NCI-H524 treated with DMSO at 0.1 percent for 48 hours (cell line): Measurements from ENCODE around the gene ZNF362.
"Not testable (repeated sequence)": the region's sequence is repeated elsewhere in the genome, so short reads cannot be mapped to it uniquely, and the experiment has no call there.

Experiments used
- DNase-seq: peaks from one replicate; lab custom pipeline; 2025; lab: John Stamatoyannopoulos, UW

Gene ZNF362

DNA sequence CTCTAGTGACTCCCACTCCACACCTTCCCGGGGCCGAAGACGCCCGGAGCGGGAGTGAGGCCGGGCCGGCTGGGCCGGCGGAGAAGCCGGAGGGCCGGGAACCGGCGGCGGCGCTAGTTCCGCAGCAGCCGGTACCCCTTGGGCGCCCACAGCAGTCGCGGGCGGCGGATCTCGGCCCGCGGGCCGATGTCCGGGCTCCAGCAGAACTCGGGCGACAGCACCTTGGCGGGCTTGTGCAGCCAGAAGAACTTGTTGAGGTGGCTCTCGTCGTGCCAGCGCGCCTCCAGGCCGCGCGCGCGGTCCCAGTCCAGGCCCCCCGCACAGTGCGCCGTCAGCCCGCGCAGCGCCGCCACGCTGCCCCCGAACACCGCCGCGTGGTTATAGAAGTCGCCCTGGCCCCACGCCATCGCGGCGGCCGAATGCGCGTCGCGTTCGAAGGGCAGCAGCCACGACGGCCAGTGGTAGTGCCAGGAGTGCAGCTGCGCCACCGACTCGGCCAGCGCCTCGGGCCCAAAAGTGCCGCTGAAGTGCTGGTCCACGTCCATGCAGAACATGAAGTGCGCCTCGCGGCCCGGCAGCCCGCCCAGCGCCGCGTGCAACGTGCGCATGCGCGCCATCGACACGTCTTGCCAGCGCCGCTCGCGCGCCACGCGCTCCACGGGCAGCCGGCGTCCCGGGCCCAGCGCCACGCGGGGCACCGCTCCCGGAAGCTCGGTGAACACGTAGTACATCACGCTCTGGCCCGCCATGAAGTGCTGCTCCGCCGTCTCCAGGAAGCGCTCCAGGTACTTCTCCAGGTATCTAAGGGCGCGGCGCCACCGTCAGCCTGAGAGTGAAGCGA is 50.6 kb downstream of the ZNF362 start:
- DNase-seq = no peak

DNA sequence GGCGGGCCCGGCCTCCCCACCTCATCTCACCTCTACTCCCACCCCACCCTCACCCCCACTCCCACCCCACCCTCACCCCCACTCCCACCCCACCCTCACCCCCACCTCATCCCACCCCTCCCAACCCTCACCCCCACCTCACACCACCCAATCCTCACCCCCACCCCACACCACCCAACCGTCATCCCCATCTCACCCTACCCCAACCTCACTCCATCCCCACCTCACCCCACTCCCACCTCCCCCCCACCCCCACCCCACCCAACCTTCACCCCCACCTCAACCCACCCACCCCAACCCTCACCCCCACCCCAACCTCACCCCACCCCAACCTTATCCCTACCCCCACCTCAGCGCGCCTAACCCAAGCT is 51.2 kb downstream of the ZNF362 start:
- DNase-seq = no peak

DNA sequence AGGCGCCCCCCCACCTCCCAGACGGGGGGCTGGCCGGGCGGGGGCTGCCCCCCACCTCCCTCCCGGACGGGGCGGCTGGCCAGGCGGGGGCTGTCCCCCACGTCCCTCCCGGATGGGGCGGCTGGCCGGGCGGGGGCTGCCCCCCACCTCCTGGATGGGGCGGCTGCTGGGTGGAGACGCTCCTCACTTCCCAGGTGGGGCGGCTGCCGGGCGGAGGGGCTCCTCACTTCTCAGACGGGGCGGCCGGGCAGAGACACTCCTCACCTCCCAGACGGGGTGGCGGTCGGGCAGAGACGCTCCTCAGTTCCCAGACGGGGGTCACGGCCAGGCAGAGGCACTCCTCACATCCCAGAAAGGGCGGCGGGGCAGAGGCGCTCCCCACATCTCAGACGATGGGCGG is 53.1 kb downstream of the ZNF362 start:
- DNase-seq = not testable (repeated sequence)

DNA sequence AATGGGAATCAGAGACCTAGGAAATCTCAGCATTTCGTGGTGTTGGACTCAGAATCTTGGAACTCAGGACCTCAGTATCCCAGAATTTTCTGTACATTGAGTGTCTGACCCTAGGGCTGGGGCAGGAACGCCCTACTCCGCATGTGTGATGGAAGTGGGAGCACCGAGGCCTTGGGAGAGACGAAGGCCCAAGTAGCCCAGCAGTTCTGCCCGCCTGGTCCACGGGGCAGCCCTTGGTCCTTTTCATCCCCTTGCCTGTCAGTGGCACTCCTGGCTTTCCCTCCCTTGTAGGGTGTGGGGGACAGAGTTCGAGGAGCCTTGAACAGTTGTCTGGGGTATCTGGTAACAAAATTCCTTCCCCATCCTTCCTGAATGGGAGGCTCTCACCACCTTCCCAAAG is 54.4 kb downstream of the ZNF362 start:
- DNase-seq = no peak

DNA sequence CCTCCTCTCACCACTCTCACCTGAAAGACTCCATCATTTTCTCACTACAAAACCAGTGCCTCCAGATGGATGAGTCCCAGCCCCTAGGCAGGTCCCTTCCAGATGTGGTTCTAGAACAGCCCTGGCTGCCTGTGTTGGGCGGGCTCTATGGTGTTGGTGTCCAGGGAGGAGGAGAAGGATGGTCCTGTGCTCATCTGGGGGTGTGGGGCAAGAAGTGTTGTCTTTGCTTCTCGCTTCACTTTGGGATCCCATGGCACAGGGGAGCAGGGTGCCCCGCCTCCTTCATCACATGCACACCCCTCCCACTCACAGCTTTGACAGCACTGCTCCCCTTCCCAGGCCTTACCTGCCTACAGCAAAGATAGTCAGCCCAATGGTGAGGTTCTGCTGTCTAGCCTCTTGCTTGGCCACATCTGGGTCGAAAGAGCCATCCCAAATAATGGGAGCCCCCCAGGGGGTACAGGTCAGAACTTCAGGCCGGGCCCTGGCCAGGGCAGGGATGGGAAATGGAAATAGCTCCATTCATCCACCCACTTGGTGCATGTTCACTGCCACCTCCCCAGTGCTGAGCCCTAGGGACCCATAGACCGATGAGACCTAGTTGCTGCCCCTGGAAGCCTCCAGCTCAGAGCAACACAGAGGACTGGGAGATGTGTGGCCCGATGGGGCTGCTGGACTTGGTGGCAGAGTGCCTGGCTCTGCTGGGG is 55.6 kb downstream of the ZNF362 start:
- no peak for DNase-seq

DNA sequence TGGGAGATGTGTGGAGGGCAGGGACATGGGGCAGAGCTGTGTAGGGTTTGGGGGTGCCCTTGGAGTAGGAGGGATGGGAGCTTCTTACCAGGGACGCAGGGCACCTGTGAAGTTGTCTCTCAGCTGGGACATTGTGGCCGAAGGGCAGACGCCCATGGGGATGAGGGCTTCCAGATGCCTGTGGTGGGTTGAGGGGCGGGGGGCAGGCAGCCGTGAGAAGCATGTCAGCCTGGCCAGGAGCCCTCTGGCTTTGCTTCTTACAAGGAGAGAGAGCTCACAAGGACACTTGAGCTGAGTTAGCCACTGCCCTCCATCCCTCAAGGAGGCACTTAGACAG is 56.1 kb downstream of the ZNF362 start:
- DNase-seq = no peak

DNA sequence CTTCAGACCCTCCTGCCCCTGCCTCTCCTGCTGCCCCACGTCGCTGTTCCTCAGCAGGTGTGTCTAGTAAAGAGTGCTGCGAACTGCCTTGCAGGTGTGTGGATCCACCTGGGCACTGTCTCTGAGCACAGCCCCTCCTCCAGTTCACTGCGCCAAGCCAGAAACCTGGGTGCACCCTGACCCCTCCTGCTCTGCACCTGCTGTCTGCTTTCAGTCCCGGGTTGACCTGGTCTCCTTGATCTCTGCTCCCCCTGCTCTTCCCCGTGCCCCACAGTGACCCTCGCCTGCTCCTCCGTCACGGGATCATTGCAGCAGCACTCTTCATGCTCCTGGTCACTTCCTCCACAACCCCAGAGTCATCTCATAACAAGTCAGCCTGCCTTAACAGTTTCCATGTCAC is 58.1 kb downstream of the ZNF362 start:
- DNase-seq = no peak

DNA sequence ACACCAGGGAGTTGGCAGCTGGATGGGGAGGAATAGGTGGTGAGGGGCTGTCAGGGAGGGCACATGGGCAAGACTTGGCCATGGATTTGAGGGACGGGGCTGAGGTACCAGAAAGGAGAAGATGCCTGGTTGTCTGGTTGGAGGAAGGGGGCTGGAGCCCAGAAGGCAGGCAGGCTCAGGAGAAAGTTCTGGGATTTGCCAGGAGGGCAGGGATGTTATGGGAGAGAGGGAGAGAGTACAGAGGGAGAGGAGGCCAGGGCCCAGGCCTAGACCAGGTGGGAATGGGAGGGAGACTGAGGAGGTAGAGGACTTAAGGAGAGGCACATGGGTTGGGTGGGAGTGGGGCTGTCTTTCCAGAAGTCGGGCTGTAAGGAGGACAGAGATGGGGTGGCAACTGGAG is 60.3 kb downstream of the ZNF362 start:
- no peak for DNase-seq

DNA sequence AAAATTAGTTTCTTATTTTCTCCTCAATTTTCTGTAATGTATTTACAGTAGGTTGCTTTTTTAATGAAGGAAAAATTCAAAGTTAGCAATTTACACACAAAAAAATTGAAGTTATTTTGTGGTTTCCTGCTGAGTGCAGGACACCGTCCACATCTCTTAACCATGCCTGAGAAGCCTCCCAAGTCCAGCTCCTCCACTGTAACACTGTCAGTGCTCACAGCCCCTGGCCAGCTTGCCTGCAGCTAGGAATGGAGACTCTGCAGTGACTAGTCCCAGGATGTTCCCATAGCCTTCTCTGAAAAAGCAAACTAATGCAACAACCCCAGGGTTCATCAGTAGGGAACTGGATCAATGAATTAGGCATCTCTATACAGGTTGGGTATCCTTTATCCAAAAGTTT is 61.1 kb downstream of the ZNF362 start:
- no peak for DNase-seq

DNA sequence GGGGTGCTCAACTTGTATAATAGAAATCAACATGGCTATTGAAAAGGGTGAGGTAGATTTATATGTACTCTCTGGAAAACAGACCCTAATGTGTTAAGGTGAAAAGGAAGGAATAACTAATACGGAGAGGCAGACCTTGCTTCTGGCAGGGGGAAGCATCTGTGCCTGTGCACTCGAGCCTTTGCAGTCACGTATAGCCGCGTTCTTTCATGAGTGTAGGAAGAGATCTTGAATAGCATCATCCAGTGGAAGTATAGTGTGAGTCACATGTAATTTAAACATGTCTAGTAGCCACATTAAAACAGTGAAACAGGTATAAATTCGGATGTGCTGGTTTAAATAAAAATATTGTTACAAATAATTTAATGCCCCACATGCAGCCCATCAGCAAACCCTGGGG is 61.7 kb downstream of the ZNF362 start:
- no peak for DNase-seq

DNA sequence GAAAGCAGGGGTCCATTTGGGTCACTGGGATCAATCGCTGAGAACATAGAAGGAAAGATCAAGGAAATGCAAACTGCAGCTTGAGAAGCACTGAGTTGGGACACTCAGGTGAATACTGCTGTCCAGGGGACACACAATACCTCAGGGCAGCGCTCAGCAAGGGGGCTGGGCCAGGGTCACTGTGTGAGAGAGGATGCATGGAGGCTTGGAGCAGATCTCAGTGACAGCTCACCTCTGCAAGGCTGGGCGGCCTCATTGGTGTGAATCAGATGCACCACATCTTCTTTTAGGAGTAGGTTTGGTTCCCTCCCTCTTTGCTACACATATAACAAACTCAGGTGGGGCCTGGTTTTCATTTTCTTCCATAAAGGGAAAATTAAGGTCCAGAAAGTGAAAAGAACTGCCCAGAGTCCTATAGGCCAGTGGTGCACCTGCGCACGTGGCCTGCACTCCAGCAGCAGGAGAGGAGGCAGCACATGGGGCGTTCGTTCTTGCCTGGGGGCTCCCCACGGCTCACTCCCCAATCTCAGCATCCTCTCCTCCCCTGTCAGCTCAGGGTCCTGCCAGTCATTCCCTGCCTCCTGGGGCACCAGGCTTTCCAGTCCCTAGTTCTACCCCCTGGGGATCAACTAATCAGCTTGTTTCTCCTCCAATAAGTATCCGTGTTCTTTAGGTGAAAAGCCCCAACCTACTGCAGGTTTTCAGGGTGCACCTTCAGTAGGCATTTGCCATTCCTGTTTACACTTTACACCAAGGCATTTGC is 63.1 kb downstream of the ZNF362 start:
- no peak for DNase-seq

DNA sequence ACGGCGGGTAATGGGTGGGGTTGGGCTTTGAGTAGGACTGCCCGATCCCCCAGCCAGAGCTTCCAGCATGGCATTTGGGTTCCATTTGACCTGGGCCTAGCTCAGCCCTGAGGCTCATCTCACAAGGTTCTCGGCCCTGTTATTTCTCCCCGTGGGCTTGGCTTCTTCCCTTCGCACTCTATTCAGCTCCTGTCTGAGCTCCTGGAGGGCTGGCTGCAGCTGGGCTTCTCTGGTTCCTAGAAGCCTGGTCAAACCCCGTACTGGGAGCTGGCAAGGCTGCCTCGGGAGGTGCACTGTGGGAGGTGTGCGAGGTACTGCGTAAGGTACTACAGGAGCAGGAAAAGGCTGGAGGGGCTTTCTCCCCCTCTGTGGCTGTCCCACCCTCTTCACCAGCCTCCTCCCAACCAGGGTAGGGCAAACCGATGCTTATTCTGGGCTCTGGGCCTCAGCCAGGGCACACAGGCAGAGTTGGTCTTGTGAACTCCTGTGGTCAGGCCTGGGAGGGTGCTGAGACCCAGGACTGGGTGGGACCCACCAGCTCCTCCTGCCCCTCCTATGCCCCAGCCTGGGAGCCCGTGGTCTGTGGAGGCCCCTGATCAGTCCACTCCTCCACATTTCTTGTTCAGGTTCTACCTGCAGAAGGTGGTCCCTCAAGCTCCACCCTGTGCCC is 63.8 kb downstream of the ZNF362 start:
- DNase-seq = no peak

DNA sequence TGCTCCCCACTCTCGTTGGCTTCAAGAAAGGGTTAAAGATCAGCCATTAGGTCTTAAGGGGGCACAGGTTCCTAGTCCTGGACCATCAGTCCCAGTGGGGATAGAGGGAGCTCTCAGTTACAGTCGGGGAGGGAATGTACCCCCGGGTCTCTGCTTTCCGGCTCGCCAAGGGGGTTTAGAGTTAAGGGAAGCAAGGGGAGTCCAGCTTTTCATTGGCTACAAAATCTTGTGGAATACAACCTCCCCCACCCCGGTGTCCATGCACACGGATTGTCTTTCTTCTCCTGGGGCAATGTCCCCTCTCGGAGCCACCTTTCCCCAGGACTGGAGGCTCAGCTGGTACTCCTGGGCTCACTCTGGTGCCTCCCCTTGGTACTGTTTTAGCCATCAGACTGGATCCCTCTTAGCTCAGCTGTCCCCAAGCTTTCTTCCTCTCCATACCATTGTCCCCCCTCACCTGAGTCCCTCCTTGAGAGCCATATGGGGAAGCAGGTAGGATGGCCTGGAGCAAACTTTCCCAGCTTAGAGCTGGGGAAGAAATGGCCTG is 64.4 kb downstream of the ZNF362 start, which contains the start of gene A3GALT2:
Gene A3GALT2, minus strand, starts transcription at position 480 of the 547 bp plus-strand sequence. Its CDS starts 0 bp downstream, at position 480.
- DNase-seq = no peak

DNA sequence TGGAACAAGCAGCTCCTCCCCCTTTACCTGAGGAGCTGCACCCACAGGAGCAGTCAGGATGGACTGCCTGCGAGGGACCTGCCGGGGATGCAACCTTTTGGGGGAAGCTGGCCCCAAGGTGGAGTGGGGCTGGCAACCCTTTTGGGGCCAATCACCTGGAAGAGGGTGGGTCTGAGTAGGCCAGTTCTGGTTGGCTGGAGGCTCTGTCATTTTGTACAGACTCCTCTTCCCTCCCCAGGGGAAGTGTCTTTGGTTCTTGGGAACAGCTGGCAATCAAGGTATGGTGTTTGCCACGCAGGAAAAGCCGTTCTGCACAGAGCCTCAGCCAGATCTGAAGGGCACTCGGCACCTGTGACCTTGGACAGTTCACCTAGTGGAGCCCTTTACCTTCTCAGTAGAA is 64.9 kb downstream of the ZNF362 start:
- no peak for DNase-seq

DNA sequence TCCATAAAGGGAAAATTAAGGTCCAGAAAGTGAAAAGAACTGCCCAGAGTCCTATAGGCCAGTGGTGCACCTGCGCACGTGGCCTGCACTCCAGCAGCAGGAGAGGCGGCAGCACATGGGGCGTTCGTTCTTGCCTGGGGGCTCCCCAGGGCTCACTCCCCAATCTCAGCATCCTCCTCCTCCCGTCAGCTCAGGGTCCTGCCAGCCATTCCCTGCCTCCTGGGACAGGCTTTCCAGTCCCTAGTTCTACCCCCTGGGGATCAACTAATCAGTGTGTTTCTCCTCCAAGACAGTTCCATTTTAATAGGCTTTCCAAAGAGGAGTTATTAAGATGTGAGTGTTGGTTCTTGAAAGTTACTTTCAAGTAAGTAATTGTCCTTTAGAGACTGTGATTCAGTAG is 65.8 kb downstream of the ZNF362 start:
- no peak for DNase-seq

DNA sequence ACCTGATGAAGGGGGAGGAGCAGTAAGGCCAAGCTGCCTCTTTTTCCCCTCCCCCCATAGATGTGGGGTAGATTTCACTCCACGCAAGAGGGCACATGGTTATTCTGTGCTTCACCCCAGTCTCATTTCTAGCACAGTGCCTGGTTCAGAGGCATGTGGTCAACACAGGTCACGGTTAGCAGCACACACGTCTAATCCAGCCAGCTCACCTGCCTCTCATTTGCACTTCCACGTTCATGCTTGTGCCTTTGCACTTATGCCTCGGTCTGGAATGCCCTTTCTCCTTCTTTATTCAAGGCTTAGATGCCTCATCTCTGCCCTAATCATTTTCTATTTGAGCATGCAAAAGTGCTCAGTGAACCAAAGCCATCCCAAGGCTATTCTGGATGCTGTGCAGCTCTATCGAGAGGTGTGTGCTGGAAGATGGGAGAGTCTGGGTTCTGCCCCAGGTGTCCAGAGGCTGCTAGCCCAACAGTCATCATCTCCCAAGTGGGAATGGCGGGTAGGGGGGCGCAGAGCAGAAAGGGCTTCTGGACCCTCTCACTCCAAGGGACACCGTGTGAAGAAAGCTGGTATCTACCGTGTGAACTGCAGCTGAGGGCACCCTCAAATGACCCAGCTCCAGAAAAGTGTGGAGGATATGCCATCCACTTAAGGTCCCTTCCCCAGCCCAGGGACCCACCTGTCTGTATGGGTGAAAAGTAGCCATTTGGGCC is 66.7 kb downstream of the ZNF362 start:
- DNase-seq = no peak

DNA sequence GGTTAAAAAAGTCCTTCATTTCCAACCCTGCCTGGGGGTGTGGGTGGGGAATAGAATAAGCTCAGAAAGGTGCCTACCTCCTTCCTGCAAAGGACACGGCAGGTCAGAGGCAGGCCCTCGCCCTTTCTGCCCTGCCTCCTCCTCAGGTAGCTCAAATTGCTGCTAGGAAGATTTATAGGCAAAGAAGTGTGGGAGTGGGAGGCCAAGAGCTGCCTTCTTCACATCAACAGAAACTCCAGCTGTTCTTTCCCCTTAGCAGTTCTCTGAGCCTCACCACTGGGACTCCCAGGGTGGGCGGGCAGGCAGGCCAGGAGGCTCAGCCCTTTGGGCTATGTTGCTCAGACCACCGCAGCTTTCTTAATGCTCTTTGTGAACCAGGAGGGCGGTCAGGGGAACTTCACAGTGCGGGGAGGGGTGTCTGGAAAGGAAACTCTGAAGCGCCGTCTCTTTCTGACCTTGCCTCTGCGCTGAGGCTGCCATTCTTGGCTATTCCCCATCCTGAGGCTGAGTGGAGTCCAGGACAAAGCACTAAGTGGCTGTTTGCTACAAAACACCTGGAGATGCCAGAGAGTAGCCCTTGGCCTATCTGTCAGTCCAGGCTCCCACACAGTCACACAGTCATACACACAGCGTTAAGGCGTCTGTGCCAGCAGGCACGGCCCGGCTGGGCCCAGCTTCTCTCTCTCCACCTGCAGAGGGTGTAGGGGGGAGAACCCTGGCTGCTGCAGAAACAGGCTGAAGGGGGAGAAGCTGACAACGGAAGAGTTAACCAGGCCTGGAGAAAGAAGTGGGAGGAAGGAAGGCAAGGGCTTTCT is 67.6 kb downstream of the ZNF362 start:
- DNase-seq = no peak

DNA sequence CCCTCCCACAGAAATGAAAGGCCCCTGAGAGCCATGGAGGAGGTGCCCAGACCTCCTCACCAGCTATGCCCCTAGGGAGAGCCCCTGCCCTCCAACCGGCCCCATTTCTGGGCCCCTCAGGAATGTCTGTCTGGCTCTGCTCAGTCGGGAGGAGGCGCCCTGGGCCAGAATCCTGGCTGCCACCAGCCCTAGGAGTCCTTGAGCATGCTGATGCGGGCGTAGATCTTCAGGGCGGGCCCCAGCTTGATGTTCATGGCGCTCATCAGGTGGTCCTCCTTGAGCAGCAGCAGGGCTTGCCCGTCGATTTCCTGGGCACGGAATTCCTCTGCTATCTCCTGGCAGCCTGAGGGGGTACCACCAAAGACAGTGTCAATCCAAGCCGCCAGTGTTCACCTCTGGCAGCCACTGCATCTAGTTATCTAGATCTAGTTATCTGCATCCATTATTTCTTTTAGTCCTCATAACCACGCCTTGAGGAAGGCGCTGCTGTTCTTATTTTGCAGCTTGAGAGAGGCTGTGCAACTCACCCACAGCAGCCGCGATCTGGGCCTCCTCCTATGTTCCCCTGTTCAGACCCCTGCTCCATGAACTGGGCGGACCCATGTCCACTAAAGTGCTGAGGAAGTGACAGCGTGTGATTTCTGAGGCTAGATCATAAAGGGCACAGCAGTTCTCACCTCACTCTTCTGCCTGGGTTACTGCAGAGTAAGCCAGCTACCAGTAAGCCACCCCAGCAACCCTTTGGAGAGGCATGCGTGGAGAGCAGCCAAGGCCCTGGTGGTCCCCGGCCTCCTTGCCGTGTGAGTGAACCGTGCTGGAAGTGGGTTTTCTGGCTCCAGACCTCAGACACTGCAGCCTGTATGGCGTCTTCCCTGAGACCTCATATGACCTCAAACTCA is 68.6 kb downstream of the ZNF362 start:
- DNase-seq = no peak

DNA sequence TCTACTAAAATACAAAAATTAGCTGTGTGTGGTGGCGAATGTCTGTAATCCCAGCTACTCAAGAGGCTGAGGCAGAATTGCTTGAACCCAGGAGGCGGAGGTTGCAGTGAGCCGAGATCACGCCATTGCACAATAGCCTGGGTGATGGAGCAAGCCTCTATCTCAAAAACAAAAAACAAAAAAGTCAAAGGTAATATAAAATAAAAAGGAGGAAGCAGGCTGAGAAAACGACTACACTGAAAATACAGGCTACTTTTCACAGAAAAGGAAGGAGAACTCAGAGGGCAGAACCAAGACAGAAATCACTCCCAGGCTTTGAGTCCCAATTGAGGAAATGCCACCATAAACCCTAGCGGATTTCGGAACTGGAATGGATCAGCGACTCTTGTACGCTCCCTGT is 70.5 kb downstream of the ZNF362 start:
- DNase-seq = no peak
